Measurements from ENCODE around the gene SHQ1.

- TF ChIP-seq EP300 (IDR thresholded peaks at IDR 0.05), result no peak
- TF ChIP-seq POLR2A (IDR thresholded peaks at IDR 0.05; ENCODE audit: low read depth), result no peak
- no peak for TF ChIP-seq CTCF (IDR thresholded peaks at IDR 0.05)
- TF ChIP-seq POLR2AphosphoS5 (IDR thresholded peaks at IDR 0.05), result no peak
These were observed 119.2 kb downstream of the SHQ1 start for GRCh38 chr3:72728958-72729467.

Measured in esophagus muscularis mucosa (tissue), 4 donors.